ENCODE results near the gene CELF4. TPM values are rescaled to one million over a fixed set of nuclear protein-coding genes. Genes with fewer than 3 reads are reported as not detected.

Gene CELF4
- not detected for total RNA-seq

- H3K27me3 ChIP-seq (ENCODE audit: insufficient read depth, low read length), result peaks cover 67% of the 10 kb centered on the region
- no peak within 1 kb of the TSS for H3K4me3 ChIP-seq (ENCODE audit: low read length)
- H3K4me1 ChIP-seq (ENCODE audit: insufficient read depth, low read length), result no peaks in the 10 kb centered on the region
- no peaks in the 10 kb centered on the region for H3K9me3 ChIP-seq (ENCODE audit: low read depth, low read length)
These were observed at the start of gene CELF4 for GRCh38 chr18:37565101-37565976. TSS of gene CELF4 (minus strand) at chr18:37565798.

GRCh38 chr18:37613253-37613565, 47.6 kb upstream of the CELF4 start:
- Histone ChIP-seq H3K9me3 (ENCODE audit: low read depth, low read length) (no peaks in the 10 kb centered on the region), H3K27me3 (ENCODE audit: insufficient read depth, low read length) (no peaks in the 10 kb centered on the region), H3K4me1 (ENCODE audit: insufficient read depth, low read length) (no peaks in the 10 kb centered on the region), H3K4me3 (ENCODE audit: low read length) (no peak overlapping the region)

- Histone ChIP-seq H3K4me1 (ENCODE audit: insufficient read depth, low read length) (no peaks in the 10 kb centered on the region), H3K4me3 (ENCODE audit: low read length) (no peak overlapping the region), H3K27me3 (ENCODE audit: insufficient read depth, low read length) (no peaks in the 10 kb centered on the region), H3K9me3 (ENCODE audit: low read depth, low read length) (no peaks in the 10 kb centered on the region)
These were observed 47.1 kb upstream of the CELF4 start for GRCh38 chr18:37612524-37613252.

GRCh38 chr18:37611614-37612279, 46.1 kb upstream of the CELF4 start:
- Histone ChIP-seq H3K9me3 (ENCODE audit: low read depth, low read length) (no peaks in the 10 kb centered on the region), H3K27me3 (ENCODE audit: insufficient read depth, low read length) (no peaks in the 10 kb centered on the region), H3K4me1 (ENCODE audit: insufficient read depth, low read length) (no peaks in the 10 kb centered on the region), H3K4me3 (ENCODE audit: low read length) (no peak overlapping the region)

- Histone ChIP-seq H3K4me1 (ENCODE audit: insufficient read depth, low read length) (no peaks in the 10 kb centered on the region), H3K4me3 (ENCODE audit: low read length) (no peak overlapping the region), H3K27me3 (ENCODE audit: insufficient read depth, low read length) (no peaks in the 10 kb centered on the region), H3K9me3 (ENCODE audit: low read depth, low read length) (no peaks in the 10 kb centered on the region)
These were observed 43.3 kb upstream of the CELF4 start for GRCh38 chr18:37608876-37609275.

GRCh38 chr18:37607281-37607680, 41.7 kb upstream of the CELF4 start:
- Histone ChIP-seq H3K4me3 (ENCODE audit: low read length) (no peak overlapping the region), H3K4me1 (ENCODE audit: insufficient read depth, low read length) (no peaks in the 10 kb centered on the region), H3K9me3 (ENCODE audit: low read depth, low read length) (no peaks in the 10 kb centered on the region), H3K27me3 (ENCODE audit: insufficient read depth, low read length) (no peaks in the 10 kb centered on the region)

- Histone ChIP-seq H3K27me3 (ENCODE audit: insufficient read depth, low read length) (no peaks in the 10 kb centered on the region), H3K4me3 (ENCODE audit: low read length) (no peak overlapping the region), H3K9me3 (ENCODE audit: low read depth, low read length) (no peaks in the 10 kb centered on the region), H3K4me1 (ENCODE audit: insufficient read depth, low read length) (no peaks in the 10 kb centered on the region)
These were observed 38.4 kb upstream of the CELF4 start for GRCh38 chr18:37604032-37604431.

GRCh38 chr18:37598966-37599896, 33.6 kb upstream of the CELF4 start:
- H3K9me3 ChIP-seq (ENCODE audit: low read depth, low read length), result no peaks in the 10 kb centered on the region
- no peak overlapping the region for H3K4me3 ChIP-seq (ENCODE audit: low read length)
- H3K27me3 ChIP-seq (ENCODE audit: insufficient read depth, low read length), result no peaks in the 10 kb centered on the region
- no peaks in the 10 kb centered on the region for H3K4me1 ChIP-seq (ENCODE audit: insufficient read depth, low read length)

- H3K4me1 ChIP-seq (ENCODE audit: insufficient read depth, low read length), result no peaks in the 10 kb centered on the region
- H3K27me3 ChIP-seq (ENCODE audit: insufficient read depth, low read length), result no peaks in the 10 kb centered on the region
- H3K4me3 ChIP-seq (ENCODE audit: low read length), result no peak overlapping the region
- no peaks in the 10 kb centered on the region for H3K9me3 ChIP-seq (ENCODE audit: low read depth, low read length)
These were observed 32.8 kb upstream of the CELF4 start for GRCh38 chr18:37598396-37598795.

- H3K4me3 ChIP-seq (ENCODE audit: low read length), result no peak overlapping the region
- H3K4me1 ChIP-seq (ENCODE audit: insufficient read depth, low read length), result no peaks in the 10 kb centered on the region
- H3K27me3 ChIP-seq (ENCODE audit: insufficient read depth, low read length), result no peaks in the 10 kb centered on the region
- H3K9me3 ChIP-seq (ENCODE audit: low read depth, low read length), result no peaks in the 10 kb centered on the region
These were observed 24.7 kb upstream of the CELF4 start for GRCh38 chr18:37590346-37590745.

GRCh38 chr18:37588289-37588688, 22.7 kb upstream of the CELF4 start:
- Histone ChIP-seq H3K27me3 (ENCODE audit: insufficient read depth, low read length) (no peaks in the 10 kb centered on the region), H3K9me3 (ENCODE audit: low read depth, low read length) (no peaks in the 10 kb centered on the region), H3K4me1 (ENCODE audit: insufficient read depth, low read length) (no peaks in the 10 kb centered on the region), H3K4me3 (ENCODE audit: low read length) (no peak overlapping the region)

GRCh38 chr18:37586656-37587225, 21.1 kb upstream of the CELF4 start:
- Histone ChIP-seq H3K9me3 (ENCODE audit: low read depth, low read length) (no peaks in the 10 kb centered on the region), H3K27me3 (ENCODE audit: insufficient read depth, low read length) (no peaks in the 10 kb centered on the region), H3K4me1 (ENCODE audit: insufficient read depth, low read length) (no peaks in the 10 kb centered on the region), H3K4me3 (ENCODE audit: low read length) (no peak overlapping the region)

- no peaks in the 10 kb centered on the region for H3K4me1 ChIP-seq (ENCODE audit: insufficient read depth, low read length)
- no peak overlapping the region for H3K4me3 ChIP-seq (ENCODE audit: low read length)
- H3K9me3 ChIP-seq (ENCODE audit: low read depth, low read length), result no peaks in the 10 kb centered on the region
- no peaks in the 10 kb centered on the region for H3K27me3 ChIP-seq (ENCODE audit: insufficient read depth, low read length)
These were observed 19.5 kb upstream of the CELF4 start for GRCh38 chr18:37584952-37585695.

GRCh38 chr18:37584217-37584616, 18.6 kb upstream of the CELF4 start:
- Histone ChIP-seq H3K4me1 (ENCODE audit: insufficient read depth, low read length) (no peaks in the 10 kb centered on the region), H3K9me3 (ENCODE audit: low read depth, low read length) (no peaks in the 10 kb centered on the region), H3K27me3 (ENCODE audit: insufficient read depth, low read length) (no peaks in the 10 kb centered on the region), H3K4me3 (ENCODE audit: low read length) (no peak overlapping the region)
